ENCODE data around the gene RIIAD1.
"Not testable (repeated sequence)": the region's sequence is repeated elsewhere in the genome, so short reads cannot be mapped to it uniquely, and the experiment has no call there.

Gene RIIAD1

DNA sequence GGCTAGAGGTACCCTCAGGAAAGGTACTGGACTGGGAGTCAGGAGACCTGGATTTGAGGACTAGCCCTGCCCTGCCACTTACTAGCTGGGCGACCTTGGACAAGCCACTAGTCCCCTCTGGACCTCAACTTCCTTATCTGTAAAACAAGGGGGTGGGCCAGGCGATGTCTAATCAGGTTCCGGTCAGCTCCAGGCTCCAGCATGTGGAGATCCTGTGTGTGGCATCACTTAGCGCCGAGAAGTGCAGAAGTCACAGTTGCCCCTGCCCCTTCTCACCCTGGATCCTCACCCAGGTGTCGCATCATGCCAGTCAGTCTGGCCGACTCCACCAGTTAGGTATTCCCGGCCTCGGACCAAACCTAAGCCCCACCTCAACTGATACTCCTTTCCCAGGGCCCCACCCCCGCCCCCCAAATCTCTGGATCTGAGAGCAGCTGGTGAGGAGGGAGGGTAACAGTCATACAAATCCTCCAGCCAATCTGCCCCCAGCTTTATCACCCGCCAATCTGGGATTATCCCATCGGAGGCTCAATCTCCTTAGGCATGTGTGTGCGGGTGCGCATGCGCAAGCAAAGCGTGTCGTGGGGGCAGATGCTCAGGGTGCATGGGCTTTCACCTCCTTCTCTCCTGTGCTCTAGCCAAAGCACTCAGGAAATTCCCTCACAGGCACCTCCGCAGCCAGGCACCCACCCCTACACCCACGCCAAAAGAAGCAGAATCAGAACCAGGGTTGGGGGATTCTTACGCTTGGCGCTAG, 10.1 kb upstream of the RIIAD1 start:
- FAIRE-seq: no peak

DNA sequence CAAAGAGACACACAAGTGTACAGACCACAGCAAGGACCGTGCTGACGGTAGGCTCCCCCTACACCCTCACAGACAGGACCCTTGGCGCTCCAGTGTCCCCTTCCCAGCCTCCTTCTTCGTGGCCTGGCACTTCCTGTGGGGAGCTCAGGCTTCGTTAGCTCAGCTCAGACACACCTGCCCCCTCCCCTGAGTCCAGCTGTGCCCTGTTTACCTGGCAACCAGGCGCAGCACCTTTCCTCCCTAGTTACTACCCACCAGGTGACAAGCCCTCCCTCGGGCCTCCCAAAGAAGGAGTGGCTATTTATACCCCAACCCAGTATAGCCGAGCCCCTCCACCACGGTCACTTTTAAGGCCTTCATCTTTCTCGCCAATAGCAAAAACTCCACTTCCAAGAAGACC, 9.4 kb upstream of the RIIAD1 start:
- no peak for FAIRE-seq

DNA sequence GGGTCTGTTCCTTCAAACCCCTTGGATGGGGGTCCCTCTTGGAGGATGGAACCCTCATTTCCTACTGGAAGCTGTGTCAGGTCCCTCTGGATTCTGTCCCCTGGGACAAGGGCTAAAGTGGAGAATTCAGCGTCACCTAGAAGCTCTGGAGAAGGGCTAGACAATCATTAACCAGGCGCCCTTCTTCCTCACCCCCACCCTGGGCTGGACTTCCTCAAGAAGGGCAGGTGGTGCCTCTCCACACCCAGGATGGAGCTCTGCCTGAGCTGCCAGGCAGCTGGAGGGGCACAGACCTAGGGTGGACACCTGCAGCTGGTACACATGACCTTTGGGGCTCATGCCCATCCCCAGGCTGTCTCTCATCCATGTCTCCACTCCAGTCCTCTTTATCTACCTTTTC, 8.3 kb upstream of the RIIAD1 start:
- no peak for FAIRE-seq

DNA sequence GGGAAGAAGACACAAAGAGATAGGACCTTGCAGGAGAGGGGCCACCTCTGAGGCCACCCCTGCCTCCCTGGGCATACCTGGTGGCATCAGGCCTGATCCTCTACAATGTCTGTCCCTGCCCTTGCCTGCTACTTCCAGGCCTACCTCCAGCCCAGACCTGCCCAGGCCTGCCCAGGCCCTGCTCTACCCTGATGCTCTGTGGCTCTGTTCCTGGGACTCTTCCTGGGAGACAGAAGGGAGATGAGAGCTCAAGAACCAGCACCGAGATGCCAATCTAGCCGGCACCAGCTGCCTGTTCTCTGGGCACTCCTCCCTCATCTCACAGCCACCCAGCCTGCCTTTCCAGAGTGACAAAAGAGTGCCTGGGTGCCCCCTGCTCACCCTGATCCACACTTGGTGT, 7.4 kb upstream of the RIIAD1 start:
- FAIRE-seq: no peak

DNA sequence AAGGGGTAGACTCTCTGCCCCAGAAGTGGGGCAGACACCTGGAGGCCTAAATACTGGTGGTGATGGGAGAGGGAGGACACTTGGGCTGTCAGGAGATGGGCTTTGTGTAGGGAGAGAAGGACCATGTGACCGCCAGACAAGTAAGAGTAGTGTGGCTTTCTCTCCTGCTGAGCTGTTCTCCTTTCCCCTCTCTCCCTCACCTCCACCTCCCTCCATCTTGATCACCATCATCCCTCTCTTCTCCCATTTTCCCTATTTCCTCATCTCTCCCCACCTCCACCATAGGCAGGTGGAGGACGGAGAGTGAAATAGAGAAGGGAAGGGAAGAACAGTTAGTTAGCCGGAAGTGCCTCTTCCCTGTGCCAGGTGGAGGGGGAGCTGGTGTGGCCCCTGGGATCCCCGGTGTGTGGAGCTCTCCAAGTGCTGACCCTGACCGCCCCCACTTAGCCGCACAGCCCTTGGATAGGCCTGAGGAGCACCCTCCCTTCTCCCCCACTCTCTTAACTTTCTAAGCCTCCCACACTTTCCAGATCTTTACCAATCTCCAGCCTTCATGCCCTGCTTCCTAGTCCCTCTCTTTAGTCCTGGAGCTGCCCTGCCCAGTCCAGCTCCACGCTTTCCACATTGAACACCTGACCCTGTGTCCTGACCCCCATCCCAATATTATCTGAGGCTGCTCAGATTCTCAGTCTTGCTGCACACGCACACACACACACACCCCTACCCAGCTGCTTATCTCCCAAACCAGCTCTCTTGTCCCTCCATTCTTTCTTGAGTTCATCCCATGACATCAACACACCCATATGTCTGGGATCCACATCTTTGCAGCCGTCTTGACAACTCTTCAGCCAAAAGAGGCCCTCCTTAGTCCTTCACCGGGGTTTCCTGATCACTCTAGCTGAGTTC, 6.2 kb upstream of the RIIAD1 start:
- FAIRE-seq: no peak

DNA sequence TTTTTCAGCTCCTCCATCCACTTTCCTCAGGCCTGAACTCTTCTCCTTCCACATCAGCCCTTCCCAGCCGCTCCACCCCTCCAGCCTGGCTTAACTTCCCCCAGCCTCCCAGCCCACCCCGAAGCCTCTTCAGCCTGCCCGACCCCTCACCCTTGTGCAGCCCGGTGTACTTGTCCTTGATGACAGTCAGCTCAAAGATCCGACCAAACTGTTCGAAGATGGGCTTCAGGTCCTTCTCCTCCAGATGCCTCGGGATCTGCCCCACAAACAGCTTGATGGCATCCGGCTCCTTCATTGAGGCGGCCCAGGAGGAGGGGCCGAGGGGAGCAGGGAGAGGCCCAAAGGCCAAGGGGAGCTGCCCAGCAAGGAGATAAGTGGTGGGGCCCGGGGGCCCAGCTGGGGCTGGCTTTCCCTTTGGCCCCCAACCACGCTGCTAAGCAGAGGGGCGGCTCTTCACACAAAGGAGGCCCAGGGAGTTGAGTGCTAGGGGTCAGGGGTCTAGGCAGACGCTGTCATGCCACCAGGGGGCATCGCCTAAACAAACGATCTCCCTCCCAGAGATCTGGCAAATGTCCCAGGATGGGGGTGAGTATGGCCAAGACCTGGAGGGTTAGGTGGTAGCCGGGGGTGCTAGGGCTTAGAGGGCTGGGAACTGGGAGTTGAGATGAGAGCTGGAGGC, 5.5 kb upstream of the RIIAD1 start:
- FAIRE-seq: no peak

DNA sequence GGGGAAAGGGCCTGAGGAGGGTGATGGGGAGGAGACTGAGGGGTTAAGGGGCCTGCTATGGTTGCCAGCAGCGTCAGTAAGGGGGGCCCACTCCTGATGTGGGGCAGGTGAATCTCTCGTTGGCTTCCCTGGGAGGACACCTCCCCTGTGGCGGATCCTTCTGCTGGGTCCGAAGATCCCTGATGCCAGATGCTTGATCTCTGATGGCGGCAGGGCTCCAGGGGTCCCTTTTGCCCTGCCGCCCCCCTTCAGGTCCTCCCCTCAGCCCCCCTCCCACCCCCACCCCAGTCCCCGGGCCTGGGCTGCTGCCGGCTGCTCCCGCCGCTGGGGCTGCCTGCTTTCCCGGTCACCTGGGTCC, 4.9 kb upstream of the RIIAD1 start:
- FAIRE-seq: no peak

DNA sequence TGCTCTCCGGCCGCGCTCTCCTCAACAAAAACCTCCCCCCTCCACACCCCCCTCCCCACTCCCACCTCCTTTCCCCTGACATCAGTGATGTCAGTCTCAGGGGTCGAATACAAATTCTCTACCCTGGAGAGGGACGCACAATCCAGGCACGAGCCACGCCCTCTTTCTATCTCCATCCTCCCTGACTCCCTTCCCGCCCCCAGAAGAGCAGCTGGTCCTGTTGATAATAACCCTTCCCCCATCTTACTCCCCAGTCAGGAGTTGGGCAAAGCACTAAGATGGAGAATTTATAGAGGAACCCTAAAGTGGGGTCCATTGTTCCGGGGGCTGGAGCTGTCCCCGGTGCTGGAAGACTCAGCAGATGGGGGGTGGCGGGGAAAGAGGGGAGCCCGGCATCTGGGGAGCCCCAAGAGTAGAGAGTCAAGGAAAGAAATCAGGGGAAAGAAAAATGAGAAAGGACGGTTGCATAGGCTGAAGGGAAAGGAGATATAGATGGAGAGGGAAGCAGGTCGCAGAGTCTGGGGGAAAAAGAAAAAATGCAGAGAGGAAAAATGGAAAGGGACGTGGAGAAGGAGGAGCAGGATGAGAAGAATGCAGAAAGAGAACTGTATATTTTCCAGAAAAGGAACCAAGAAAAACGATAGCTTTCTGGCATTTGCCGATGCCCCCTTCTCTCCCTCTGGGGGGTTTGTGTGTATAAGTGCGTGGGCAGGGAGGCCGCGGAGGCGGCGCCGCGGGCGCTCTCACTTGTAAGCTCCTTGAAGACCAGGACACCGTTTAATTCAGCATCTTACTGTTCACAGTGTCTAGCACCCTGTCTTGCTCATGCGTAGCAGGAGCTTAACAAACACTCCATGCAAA, 4.3 kb upstream of the RIIAD1 start, which contains the start of gene CELF3:
CELF3 (minus strand) TSS at position 33 of the 861 bp plus-strand sequence. CDS start 783 bp downstream, outside the sequence.
- FAIRE-seq: no peak

DNA sequence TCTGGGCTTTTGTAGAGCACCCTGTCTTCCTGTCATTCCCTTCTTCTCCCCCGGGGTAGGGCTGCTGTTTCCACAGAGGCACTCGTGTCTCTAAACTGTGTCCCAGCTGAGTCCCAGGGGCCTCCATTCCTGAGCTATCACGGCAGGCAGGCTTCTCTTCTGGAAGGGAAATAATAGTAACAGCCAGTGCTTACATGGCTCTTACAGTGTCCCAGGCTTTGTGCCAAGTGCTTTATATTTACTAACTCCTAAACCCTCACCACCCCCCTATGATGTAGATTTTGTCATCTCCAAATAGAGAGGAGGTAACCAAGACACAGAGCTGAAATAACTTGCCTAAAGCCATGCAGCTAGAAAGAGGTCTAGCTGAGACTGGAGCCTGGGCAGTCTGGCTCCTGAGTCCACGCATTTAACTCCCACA, 3.3 kb upstream of the RIIAD1 start:
- FAIRE-seq: no peak

DNA sequence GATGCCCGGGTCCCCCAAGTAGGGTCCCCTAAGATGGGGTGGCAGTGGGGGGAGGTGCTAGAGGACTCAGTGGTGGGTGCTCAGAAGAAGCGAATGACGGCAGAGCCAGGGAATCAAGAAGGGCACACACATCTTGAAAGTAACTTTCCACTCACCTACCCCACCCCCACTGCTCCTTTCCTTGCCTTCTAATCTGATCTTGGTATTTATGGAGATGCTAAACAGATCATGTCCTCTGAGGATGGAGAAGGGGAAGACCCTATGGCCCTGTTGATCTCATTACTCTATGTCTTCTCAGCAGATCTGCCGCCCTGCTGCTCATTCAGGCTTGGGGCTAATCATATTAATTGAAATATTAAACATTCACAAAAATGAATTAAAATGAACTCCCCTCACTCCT, 2.7 kb upstream of the RIIAD1 start:
- no peak for FAIRE-seq

DNA sequence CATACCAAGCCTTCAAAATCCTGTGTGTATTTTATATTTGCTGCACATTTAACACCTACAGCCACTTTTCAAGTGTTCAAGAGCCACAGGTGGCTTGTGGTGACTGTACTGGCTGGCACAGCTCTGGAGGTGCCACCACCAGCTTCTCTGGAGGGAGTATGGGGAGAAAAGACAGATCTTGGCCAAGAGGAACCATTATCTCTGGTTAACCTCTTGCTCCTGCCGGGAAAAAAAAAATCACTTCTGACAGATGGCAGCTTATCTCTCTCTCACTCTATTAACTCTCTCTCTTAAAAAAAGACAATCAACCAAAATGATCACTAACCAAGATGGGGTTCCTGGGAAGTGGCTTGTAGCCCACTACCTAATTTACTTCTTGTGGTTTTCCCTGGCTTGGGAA, 1.2 kb upstream of the RIIAD1 start:
- FAIRE-seq: no peak

DNA sequence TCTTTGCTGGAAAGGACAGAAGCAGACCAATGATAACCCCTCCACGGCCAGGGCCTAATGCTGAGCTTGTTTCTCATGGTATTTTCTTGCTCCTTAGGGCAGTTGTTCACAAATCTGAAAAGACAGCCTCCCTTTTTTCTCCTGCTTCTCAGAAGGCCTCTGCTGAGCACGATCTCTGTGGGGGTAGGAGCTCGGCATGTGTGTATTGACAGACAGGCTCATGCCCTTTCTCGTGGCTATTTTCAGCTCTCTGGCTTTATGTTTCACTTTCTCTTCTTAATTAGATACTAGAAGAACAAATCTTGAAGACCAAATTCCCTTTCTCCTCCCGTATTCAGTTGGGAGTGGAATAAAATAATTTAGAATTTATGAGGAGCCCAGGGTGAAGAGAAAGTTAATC, 768 bp upstream of the RIIAD1 start:
- no peak for FAIRE-seq

DNA sequence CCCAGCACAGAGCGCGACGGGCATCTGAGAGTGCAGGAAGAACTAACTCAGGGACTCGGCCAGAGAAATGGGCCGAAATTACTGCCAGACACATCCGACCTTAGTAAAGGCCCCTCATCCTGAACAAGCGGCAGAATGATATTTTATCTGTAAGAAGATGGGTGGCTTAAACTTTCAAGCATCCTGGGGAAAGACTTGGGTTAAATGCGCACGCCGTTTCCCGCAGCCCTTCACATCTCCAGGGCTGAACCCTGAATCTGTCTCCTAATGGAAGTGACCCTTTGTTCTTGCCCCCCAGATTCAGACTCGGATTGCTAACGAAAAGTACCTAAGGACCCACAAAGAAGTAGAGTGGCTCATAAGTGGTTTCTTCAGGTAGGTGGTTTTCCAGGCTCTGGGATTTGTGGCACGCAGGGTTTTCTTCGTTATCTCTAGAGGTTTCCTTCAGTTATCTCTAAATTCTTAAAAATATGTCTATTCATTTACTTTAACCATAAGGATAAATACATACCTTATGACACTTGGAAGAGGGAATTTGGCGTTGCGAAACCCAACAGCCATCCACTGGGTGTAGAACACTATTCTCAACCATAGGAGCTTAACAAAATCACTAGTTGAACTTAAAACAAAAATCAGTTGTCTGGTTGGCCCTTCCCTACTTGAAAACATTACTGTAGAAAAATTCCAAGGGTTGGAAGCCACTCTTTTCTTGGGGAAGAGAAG, 627 bp downstream of the RIIAD1 start:
- no peak for FAIRE-seq

DNA sequence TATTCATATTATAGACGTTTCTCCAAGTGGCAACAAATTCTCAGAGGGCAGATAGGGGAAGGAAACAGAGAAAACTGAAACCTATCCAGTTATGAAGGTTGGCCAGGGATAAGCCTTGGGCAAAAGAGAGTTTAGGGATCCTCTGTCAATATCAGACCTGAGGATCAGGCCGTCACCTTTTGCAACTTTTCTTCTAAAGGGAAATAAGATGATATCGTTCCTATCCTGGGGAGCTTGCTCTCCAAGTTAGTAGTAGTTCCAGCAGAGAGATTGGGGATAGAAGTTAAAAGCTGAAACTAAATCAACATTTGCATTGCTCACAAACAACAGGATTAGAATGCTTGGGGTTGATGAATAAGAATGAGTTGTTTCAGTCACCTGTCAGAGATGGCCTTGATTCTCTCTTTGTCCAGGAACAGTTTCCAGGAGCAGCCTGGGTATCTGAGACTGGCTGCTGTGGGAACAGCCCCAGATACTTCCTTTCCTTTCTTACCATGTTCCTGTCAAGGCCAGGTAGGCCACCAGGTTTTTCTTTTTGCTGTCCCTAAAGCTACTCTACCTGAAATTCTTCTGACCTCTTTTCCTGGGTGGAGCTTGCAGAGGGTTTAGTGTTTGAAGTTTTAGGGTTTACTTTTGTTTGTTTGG, 2.5 kb downstream of the RIIAD1 start:
- no peak for FAIRE-seq

DNA sequence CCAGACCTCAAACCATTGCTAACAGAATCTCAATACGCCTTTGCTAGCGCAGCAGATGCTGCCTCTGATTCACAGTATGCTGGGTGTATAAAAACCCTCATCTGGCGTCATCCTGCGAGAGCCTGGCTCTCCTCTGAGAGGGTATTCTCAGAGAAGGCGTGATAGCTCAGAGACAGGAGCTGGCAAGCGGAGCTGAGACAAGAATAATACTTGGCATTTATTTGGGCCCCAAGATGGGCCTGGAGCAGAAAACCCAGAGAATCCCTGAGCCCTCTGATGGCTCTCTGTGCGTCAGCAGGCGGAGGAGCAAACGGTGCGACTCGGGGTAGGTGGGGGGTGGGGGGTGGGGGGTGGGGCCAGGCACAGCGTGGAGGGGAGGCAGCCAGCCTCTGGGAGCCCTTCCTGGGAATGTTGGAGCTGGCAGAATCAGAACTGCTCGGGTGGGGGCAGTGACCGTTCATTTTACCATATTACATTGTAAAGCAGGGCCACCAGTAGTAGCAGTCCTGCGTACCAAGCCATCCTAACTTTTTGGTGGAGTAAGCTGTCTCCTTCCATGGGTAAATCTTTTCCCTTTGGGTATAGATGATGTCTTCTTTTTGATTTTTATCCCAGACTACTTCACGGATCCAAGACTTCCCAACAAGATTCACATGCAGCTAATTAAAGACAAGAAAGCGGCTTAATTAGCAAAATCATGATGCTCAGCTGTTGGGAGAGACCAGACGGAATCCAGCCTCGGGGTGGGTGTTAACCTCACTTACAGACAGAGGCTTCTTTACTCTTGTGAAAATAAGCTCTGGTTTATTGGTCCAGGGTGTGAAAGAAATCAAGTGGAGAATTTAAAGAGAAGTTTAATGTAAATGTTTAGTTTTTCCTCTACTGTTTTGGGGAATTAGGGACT, 7.1 kb downstream of the RIIAD1 start:
- FAIRE-seq: no peak

DNA sequence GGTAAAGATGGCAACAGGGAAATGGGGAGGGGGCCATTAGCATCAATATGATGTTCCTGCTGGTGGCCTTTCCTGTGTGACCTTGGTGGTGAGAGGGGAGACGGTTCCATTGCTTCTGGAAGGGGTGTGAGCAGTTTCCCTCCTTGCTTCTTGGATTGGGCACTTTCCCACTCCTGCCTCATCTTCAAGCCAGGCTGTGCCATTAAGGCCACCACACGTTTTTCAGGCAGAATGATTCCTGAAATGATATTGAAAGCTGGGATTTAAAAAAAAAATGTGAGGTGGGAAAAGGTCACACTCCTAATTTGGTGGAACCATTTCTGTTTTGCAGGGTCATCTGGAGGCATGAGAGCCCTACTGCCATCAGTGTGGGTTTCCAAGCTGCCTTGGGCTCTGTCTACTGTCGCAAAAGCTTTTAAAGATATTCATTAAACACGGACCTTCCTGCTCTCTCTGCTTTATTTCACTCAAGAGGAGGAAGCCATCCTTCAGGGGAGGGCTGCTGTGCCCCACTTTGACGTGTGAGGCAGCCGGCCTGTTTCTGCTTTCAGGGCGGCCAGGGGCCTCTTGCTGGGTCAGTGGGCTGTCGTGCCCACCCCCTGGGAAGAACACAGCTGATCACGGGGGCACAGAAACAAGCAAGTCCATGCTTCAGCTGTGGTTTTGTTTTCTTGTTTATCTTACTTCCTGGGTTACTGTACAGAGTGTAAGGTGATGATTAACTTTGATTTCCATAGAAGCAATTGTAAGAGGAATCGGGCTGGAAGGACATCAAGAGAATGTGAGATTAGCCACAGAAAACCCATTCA, 8.0 kb downstream of the RIIAD1 start:
- no peak for FAIRE-seq

DNA sequence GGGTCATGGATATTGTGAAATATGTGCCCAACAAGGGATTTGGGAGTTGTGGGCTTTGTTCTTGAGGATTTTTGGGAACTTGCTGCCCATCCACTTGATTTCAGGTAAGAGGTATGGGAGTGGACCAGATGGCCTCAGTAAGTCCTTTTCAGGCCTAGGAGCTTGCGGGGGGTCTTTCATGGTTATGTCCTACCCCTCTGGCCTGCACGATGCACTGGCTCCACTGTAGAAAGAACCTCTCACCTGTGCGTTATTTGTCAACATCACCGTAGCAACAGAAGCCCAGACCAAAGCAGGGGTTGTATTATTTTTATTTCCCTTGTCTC, 8.6 kb downstream of the RIIAD1 start:
- no peak for FAIRE-seq

DNA sequence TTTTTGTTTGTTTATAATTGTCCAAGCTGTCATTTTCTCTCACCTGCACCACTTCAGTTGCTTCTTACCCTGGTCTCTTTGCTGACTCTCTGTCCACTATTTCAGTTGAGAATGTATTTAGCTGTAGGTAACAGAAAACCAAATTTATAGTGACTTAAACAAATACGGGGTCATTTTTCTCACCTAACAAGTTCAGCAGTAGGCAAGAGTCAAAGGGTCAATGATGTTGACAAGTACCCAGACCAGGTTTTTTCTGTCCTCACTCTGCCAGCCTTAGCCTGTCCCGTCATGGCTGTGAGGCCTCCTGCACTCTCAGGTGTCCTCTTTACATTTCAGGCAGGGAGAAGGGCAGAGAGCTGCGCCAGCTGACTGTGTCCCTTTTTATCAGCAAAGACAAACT, 11.8 kb downstream of the RIIAD1 start:
- no peak for FAIRE-seq

DNA sequence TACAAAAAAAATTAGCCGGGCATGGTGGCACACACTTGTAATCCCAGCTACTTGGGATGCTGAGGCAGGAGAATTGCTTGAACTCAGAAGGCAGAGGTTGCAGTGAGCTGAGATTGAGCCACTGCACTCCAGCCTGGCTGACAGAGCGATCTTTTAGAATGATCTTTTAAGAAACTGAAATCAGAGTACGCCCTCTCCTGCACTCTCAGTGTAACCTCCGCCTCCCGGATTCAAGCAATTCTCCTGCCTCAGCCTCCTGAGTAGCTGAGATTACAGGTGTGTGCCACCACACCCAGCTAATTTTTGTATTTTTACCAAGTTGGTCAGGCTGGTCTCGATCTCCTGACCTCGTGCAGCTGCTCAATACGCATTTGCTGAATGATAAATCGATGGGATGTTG, 12.7 kb downstream of the RIIAD1 start:
- not testable (repeated sequence) for FAIRE-seq
